CD8-positive, alpha-beta memory T cell (primary cell): ENCODE results near the gene MTA1. TPM values are rescaled to one million over a fixed set of nuclear protein-coding genes. Genes with fewer than 3 reads are reported as not detected.

Source experiments
- CTCF ChIA-PET: fragments of 350-600 bp; sonication (Branson Sonifier 250); formaldehyde crosslinking; loops from one replicate; lab custom pipeline; 2021; ENCODE audit warnings: antibody characterized with exemption; lab: Charles Lee
- POLR2A ChIA-PET: fragments of 350-600 bp; sonication (Branson Sonifier 250); formaldehyde crosslinking; loops from one replicate; lab custom pipeline; 2021; ENCODE audit warnings: antibody characterized with exemption; lab: Charles Lee
- DNase-seq, 5 donors: peaks; one replicate each; pipeline versions ENCODE4 v3.0.0 to v3.0.0-alpha.2; 2020 to 2022; ENCODE audit warnings: mixed read lengths in 1 of 5
- H3K27ac ChIP-seq: one replicate; pipeline ENCODE4 v1.7.0; 2013; ENCODE audit warnings: low read depth, mild to moderate bottlenecking, low read length, moderate library complexity
- H3K27me3 ChIP-seq: 2 replicates; pipeline ENCODE4 v1.7.0; 2013; ENCODE audit warnings: low read length, mild to moderate bottlenecking; ENCODE audit not compliant: insufficient read depth, poor library complexity, severe bottlenecking
- H3K36me3 ChIP-seq: 2 replicates; pipeline ENCODE4 v1.7.0; 2013; ENCODE audit warnings: mild to moderate bottlenecking, low read length, moderate library complexity; ENCODE audit not compliant: insufficient read depth
- H3K4me1 ChIP-seq: 2 replicates; pipeline ENCODE4 v1.7.0; 2013; ENCODE audit warnings: mild to moderate bottlenecking, low read length, moderate library complexity; ENCODE audit not compliant: insufficient read depth
- H3K4me3 ChIP-seq: 2 replicates; pipeline ENCODE4 v1.7.0; 2013; ENCODE audit warnings: mild to moderate bottlenecking, low read length
- H3K9me3 ChIP-seq: 2 replicates; pipeline ENCODE4 v1.7.0; 2013; ENCODE audit warnings: mild to moderate bottlenecking, low read length
- H3K27ac Mint-ChIP-seq, 8 donors: one replicate each; pipeline ENCODE4 v1.8.0; 2020 to 2021; ENCODE audit warnings: mixed read lengths in 8 of 8, mild to moderate bottlenecking in 6 of 8, inconsistent platforms in 3 of 8, moderate library complexity in 3 of 8
- H3K27me3 Mint-ChIP-seq, 2 donors: one replicate each; pipeline ENCODE4 v1.8.0; 2020 to 2021; ENCODE audit warnings: mixed read lengths in 2 of 2, mild to moderate bottlenecking in 1 of 2, moderate library complexity in 1 of 2
- H3K36me3 Mint-ChIP-seq, 3 donors: one replicate each; pipeline ENCODE4 v1.8.0; 2020 to 2021; ENCODE audit warnings: mixed read lengths in 3 of 3, inconsistent platforms in 1 of 3, mild to moderate bottlenecking in 1 of 3
- H3K4me1 Mint-ChIP-seq, 3 donors: one replicate each; pipeline ENCODE4 v1.8.0; 2020 to 2021; ENCODE audit warnings: mixed read lengths in 3 of 3, inconsistent platforms in 1 of 3, mild to moderate bottlenecking in 1 of 3
- H3K4me3 Mint-ChIP-seq, 7 donors: one replicate each; pipeline ENCODE4 v1.8.0; 2020 to 2021; ENCODE audit warnings: mixed read lengths in 7 of 7, mild to moderate bottlenecking in 6 of 7, moderate library complexity in 4 of 7, inconsistent platforms in 2 of 7
- H3K9me3 Mint-ChIP-seq, 5 donors: one replicate each; pipeline ENCODE4 v1.8.0; 2020 to 2022; ENCODE audit warnings: mixed read lengths in 5 of 5, mild to moderate bottlenecking in 3 of 5, moderate library complexity in 2 of 5, inconsistent platforms in 1 of 5
- polyA plus RNA-seq: library from polyadenylated mRNA; unstranded; fragments of 300-500 nt; fragmentation: Illumina TruSeq; gene quantifications from one replicate; pipeline ENCODE4 v1.2.3, GENCODE V29; 2021
- total RNA-seq, 2 experiments: library from RNA; stranded (reverse); gene quantifications; one replicate each; pipeline ENCODE4 v1.2.3, GENCODE V29; 2021

Gene MTA1
- total and polyA plus RNA-seq, 3 experiments from 2014 or later, result 6.1 to 129 (median 124) TPM

- Histone ChIP-seq H3K27me3 (no peaks in the 10 kb centered on the region), H3K9me3 (no peaks in the 10 kb centered on the region), H3K27ac (peak within 1 kb of the TSS; percentile 97), H3K4me3 (peak within 1 kb of the TSS; percentile 67), H3K4me1 (peaks cover 34% of the 10 kb centered on the region), H3K36me3 (no peaks in the 10 kb centered on the region)
- Mint-ChIP-seq H3K27ac (peak within 1 kb of the TSS; percentile 96 to 100 (median 98)), H3K4me1 (peaks cover 9 to 49% (median 18%) of the 10 kb centered on the region in 3 donors), H3K27me3 (peaks cover 0 to 5% of the 10 kb centered on the region in 2 donors), H3K4me3 (peak within 1 kb of the TSS; percentile 83 to 94 (median 92)), H3K36me3 (peaks cover 0 to 24% (median 0%) of the 10 kb centered on the region in 3 donors), H3K9me3 (no peaks in the 10 kb centered on the region)
- peak in 4 of 5 donors; percentile 98 to 100 (median 98) for DNase-seq
- ChIA-PET POLR2A (interaction anchor here (0.7 to 3.3 kb wide), 10 partner anchors 9 to 425 kb away, joined by 3 to 66 read pairs (median 5); partner anchors contain the start of genes GPR132 and PACS2), CTCF (interaction anchor here (1.0 to 5.8 kb wide), 26 partner anchors 9 to 679 kb away, joined by 3 to 135 read pairs (median 5); partner anchors contain the start of genes BRF1, CRIP2, PACS2 and TEX22)
Observed at GRCh38 chr14:105490572-105491365, 71.1 kb downstream of the MTA1 start, which contains the start of gene TEDC1. Gene TEDC1, plus strand, starts transcription at chr14:105491246. Its CDS starts 130 bp downstream, at chr14:105491376.

- Histone ChIP-seq H3K27ac (peak overlapping the region; percentile 90), H3K9me3 (no peaks in the 10 kb centered on the region), H3K27me3 (no peaks in the 10 kb centered on the region), H3K4me3 (peak overlapping the region; percentile 58), H3K36me3 (no peaks in the 10 kb centered on the region), H3K4me1 (peaks cover 27% of the 10 kb centered on the region)
- H3K4me1 Mint-ChIP-seq, result peaks cover 6 to 44% (median 16%) of the 10 kb centered on the region in 3 donors
- no peaks in the 10 kb centered on the region for H3K9me3 Mint-ChIP-seq
- H3K36me3 Mint-ChIP-seq, result peaks cover 0 to 24% (median 0%) of the 10 kb centered on the region in 3 donors
- ChIA-PET POLR2A (interaction anchor here (1.0 to 3.3 kb wide), 2 partner anchors 10 to 190 kb away, joined by 3 to 66 read pairs; no protein-coding TSS in a partner anchor), CTCF (interaction anchor here (0.7 to 5.8 kb wide), 5 partner anchors 10 to 120 kb away, joined by 3 to 135 read pairs (median 7); no protein-coding TSS in a partner anchor)
- H3K27me3 Mint-ChIP-seq, result peaks cover 0 to 5% of the 10 kb centered on the region in 2 donors
- DNase-seq, result peak; percentile 75 to 90 (median 84)
- H3K4me3 Mint-ChIP-seq, result peak overlapping the region; percentile 83 to 93 (median 87)
- H3K27ac Mint-ChIP-seq, result peak overlapping the region; percentile 88 to 98 (median 96)
Observed at GRCh38 chr14:105491366-105491973, 71.8 kb downstream of the MTA1 start.

DNA sequence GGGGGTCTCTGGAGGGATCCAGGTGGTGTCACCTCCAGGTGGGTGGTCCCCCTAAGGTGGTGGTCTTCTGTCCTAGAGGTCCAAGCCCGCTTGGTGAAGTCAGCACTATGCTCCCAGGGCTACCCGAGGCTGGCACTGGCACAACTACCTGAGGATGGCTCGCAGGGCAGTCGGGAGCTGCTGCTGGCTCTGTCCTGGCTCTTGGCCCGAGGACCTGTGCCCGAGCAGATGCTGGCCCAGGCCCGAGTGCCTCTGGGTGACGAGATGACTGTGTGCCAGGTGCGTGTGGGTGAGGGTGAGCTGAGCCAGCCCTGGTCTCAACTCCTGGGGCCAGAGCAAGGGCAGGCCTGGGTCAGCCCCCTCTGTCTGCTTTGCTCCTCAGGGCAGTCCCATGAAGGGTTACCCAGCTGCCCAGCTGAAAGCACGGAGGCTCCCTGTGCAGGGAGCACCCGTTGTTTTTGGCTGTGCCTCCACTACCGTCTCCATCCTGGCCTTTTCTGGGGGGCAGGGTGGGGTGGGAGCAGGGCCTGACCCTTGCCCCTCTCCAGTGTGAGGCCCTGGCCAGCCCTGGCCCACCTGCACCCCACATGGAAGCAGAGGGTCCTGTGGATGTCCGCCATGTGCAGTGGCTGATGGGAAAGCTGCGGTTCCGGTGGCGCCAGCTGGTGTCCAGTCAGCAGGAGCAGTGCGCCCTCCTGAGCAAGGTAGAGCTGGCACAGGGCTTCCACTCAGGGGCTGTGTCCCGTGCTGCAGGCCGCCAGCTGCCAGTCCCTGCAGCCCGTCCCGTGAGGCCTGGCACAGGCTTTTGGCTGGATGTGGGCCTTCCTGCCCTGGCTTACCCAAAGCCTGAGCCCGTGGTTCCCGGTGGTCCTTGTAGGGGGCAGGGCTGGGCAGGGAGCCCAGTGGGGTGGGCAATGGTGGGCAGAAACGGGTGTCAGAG is 72.7 kb downstream of the MTA1 start:
- ChIA-PET POLR2A (interaction anchor here (1.0 kb wide), 1 partner anchor 191 kb away, joined by 3 read pairs; no protein-coding TSS in a partner anchor), CTCF (interaction anchor here (0.7 to 5.8 kb wide), 5 partner anchors 11 to 121 kb away, joined by 3 to 135 read pairs (median 7); no protein-coding TSS in a partner anchor)
- Mint-ChIP-seq H3K4me3 (peak overlapping the region; percentile 80 to 93 (median 86)), H3K27ac (peak overlapping the region in 7 of 8 donors; percentile 80 to 98 (median 94)), H3K27me3 (peaks cover 0 to 5% of the 10 kb centered on the region in 2 donors), H3K4me1 (peaks cover 6 to 39% (median 14%) of the 10 kb centered on the region in 3 donors), H3K9me3 (no peaks in the 10 kb centered on the region), H3K36me3 (peaks cover 0 to 24% (median 0%) of the 10 kb centered on the region in 3 donors)
- Histone ChIP-seq H3K36me3 (no peaks in the 10 kb centered on the region), H3K4me3 (peak overlapping the region; percentile 58), H3K27me3 (no peaks in the 10 kb centered on the region), H3K27ac (no peak overlapping the region), H3K9me3 (no peaks in the 10 kb centered on the region), H3K4me1 (peaks cover 24% of the 10 kb centered on the region)
- peak in 1 of 5 donors; percentile 60 for DNase-seq

- H3K27ac ChIP-seq, result no peak overlapping the region
- H3K27ac Mint-ChIP-seq, result peak overlapping the region in 5 of 8 donors; percentile 60 to 83 (median 75)
- H3K4me3 Mint-ChIP-seq, result peak overlapping the region in 2 of 7 donors; percentile 49 to 78
- DNase-seq, result peak in 2 of 5 donors; percentile 2 to 54
- no peaks in the 10 kb centered on the region for H3K9me3 ChIP-seq
- CTCF ChIA-PET, result interaction anchor here (1.5 to 5.8 kb wide), 3 partner anchors 12 to 121 kb away, joined by 7 to 135 read pairs (median 7); no protein-coding TSS in a partner anchor
- H3K27me3 Mint-ChIP-seq, result peaks cover 0 to 5% of the 10 kb centered on the region in 2 donors
- H3K27me3 ChIP-seq, result no peaks in the 10 kb centered on the region
- H3K9me3 Mint-ChIP-seq, result no peaks in the 10 kb centered on the region
- H3K4me1 Mint-ChIP-seq, result peaks cover 6 to 31% (median 13%) of the 10 kb centered on the region in 3 donors
- H3K36me3 Mint-ChIP-seq, result peaks cover 0 to 18% (median 0%) of the 10 kb centered on the region in 3 donors
- no peak overlapping the region for H3K4me3 ChIP-seq
- peaks cover 19% of the 10 kb centered on the region for H3K4me1 ChIP-seq
- H3K36me3 ChIP-seq, result no peaks in the 10 kb centered on the region
- POLR2A ChIA-PET, result interaction anchor here (1.0 kb wide), 1 partner anchor 122 kb away, joined by 3 read pairs; no protein-coding TSS in a partner anchor
Observed at GRCh38 chr14:105492971-105493871, 73.6 kb downstream of the MTA1 start.

GRCh38 chr14:105493921-105494605 is 74.4 kb downstream of the MTA1 start:
- Mint-ChIP-seq H3K36me3 (peaks cover 0 to 18% (median 0%) of the 10 kb centered on the region in 3 donors), H3K4me3 (peak overlapping the region in 1 of 7 donors; percentile 70), H3K4me1 (peaks cover 6 to 23% (median 11%) of the 10 kb centered on the region in 3 donors), H3K27me3 (peaks cover 0 to 5% of the 10 kb centered on the region in 2 donors), H3K27ac (peak overlapping the region in 2 of 8 donors; percentile 50 to 75), H3K9me3 (no peaks in the 10 kb centered on the region)
- CTCF ChIA-PET, result interaction anchor here (5.8 kb wide), 1 partner anchor 13 kb away, joined by 135 read pairs; no protein-coding TSS in a partner anchor
- Histone ChIP-seq H3K27ac (no peak overlapping the region), H3K4me1 (peaks cover 10% of the 10 kb centered on the region), H3K9me3 (no peaks in the 10 kb centered on the region), H3K27me3 (no peaks in the 10 kb centered on the region), H3K4me3 (no peak overlapping the region), H3K36me3 (no peaks in the 10 kb centered on the region)
- POLR2A ChIA-PET, result interaction anchor here (1.0 kb wide), 1 partner anchor 123 kb away, joined by 3 read pairs; no protein-coding TSS in a partner anchor
- peak in 2 of 5 donors; percentile 6 to 49 for DNase-seq

- Mint-ChIP-seq H3K27me3 (peaks cover 0 to 4% of the 10 kb centered on the region in 2 donors), H3K27ac (peak overlapping the region in 1 of 8 donors; percentile 75), H3K4me1 (peaks cover 3 to 18% (median 6%) of the 10 kb centered on the region in 3 donors), H3K4me3 (peak overlapping the region in 1 of 7 donors; percentile 70), H3K9me3 (no peaks in the 10 kb centered on the region), H3K36me3 (peaks cover 0 to 13% (median 0%) of the 10 kb centered on the region in 3 donors)
- H3K27ac ChIP-seq, result no peak overlapping the region
- POLR2A ChIA-PET, result no interaction called here
- H3K36me3 ChIP-seq, result no peaks in the 10 kb centered on the region
- DNase-seq, result no peak
- H3K9me3 ChIP-seq, result no peaks in the 10 kb centered on the region
- no peak overlapping the region for H3K4me3 ChIP-seq
- peaks cover 5% of the 10 kb centered on the region for H3K4me1 ChIP-seq
- no peaks in the 10 kb centered on the region for H3K27me3 ChIP-seq
- CTCF ChIA-PET, result no interaction called here
Observed at GRCh38 chr14:105494606-105494929, 74.9 kb downstream of the MTA1 start.
